AG10803 (cell line): Measurements from ENCODE around the gene SCD.

Experiments
- DNase-seq: peaks from one replicate; pipeline ENCODE4 v3.0.0; 2010; ENCODE audit warnings: low read depth
- H3K4me3 ChIP-seq: 2 replicates; pipeline ENCODE4 v1.5.1; 2011; ENCODE audit warnings: mild to moderate bottlenecking, low read length, control low read depth
- CTCF ChIP-seq: conservative IDR thresholded peaks from 2 replicates; pipeline ENCODE4 v1.5.1; 2011; ENCODE audit warnings: mild to moderate bottlenecking, low read length, control low read depth, inconsistent platforms

The SCD gene

DNA sequence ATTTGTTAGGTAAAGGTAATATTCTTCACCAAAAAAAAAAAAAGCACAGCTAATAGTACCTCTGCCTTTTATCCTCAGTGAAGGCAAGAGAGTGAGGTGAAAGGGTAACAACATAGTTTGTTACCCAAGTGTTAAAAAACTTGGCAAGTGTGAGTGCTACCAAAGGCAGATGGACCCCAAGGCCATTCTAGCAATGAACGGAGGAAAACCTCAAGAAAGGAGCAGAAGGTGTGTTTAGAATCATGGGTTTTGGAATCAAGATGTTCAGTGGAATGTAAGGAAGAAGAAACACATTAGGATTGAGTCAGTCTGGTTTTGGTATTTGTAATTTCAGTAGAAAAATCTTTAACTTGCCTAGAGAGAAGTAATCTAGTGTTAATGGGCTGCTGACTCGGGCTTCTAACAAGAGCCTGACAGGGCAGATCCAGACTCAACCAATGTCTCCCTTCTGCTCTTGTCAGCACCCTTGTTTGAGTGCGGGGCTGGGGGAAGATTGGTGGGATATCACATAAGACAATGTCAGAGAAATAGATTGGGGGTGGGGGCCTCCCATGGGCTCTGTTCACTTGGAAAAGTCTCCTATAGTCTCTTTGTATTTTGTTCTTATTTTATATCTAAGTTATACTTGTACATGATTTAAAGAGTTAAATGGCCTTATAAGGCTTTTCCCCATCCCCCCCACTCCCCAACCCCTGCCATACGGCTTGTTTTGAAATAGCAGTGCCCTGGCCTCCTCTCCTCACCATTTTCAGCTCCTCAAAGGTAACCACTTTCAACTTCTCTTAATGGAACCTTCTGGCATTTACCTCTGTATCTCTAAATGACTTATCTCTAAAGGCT is 44.4 kb downstream of the SCD start:
- TF ChIP-seq CTCF = no peak
- no peak overlapping the region for H3K4me3 ChIP-seq
- no peak for DNase-seq

DNA sequence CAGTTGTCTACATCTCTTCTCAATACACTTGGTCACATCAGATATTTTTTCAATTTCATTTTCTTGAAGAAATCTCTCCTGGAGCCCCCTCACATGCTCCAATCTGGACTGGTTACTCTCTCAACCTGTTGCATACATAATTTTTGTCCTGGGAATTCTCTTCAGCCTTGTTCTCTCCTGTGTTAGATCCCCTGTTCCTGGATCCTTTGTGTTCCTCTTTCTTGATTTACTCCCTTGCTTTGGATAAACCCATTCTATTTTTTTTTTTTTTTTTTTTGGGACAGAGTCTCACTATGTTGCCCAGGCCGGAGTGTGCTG is 45.6 kb downstream of the SCD start:
- no peak for TF ChIP-seq CTCF
- DNase-seq = no peak
- no peak overlapping the region for H3K4me3 ChIP-seq

DNA sequence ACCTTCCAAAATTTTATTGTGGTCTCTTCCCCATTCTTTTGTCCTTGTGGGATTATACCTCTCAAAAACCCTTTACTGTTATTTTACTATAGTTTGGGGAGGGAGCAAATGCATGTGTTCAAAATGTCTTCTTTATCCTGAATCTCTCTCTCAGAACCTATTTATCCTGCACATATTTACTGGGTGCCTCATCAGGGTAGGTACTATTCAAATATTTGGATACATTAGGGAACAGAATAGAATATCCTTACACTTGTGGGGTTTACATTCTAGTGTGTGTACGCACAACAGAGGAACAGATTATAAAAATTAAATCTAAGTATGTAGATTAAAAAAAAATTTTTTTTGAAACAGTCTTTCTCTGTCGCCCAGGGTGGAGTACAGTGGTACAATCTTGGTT is 48.6 kb downstream of the SCD start:
- TF ChIP-seq CTCF = no peak
- DNase-seq = no peak
- no peak overlapping the region for H3K4me3 ChIP-seq

DNA sequence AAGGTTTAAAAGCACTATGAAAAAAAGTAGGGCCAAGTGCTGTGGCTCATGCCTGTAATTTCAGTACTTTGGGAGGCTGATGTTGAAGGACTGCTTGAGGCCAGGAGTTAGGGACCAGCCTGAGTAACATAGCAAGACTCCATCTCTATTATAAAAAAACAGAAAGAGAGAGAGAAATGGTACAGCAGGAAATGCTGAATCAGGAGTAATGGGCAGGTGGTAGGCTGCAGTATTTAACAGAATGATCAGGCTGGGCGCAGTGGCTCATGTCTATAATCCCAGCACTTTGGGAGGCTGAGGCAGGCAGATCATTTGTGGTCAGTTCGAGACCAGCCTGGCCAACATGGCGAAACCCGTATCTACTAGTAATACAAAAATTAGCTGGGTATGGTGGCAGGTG is 49.6 kb downstream of the SCD start:
- TF ChIP-seq CTCF = no peak
- no peak for DNase-seq
- no peak overlapping the region for H3K4me3 ChIP-seq

GRCh38 chr10:100401631-100402328 is 54.7 kb downstream of the SCD start:
- no peak for DNase-seq
- no peak for TF ChIP-seq CTCF

DNA sequence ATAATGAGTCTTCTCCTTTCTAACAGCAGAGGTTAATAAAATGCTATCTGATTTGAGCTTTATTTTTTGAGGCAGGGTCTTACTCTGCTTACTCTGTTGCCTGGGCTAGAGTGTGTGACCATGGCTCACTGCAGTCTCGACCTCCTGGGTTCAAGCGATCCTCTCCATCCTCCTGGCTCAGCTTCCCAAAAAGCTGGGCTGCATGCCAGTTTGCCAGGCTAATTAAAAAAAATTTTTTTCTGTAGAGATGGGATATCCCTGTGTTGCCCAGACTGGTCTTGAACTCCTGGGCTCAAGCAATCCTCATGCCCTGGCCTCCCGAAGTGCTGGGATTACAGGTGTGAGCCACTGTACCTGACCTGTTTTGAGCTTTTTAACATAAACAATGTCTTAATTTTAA is 56.7 kb downstream of the SCD start:
- no peak for DNase-seq
- no peak overlapping the region for H3K4me3 ChIP-seq
- no peak for TF ChIP-seq CTCF

More at GRCh38 chr10:100401631-100402328, 54.7 kb downstream of the SCD start:
- H3K4me3 ChIP-seq = no peak overlapping the region

DNA sequence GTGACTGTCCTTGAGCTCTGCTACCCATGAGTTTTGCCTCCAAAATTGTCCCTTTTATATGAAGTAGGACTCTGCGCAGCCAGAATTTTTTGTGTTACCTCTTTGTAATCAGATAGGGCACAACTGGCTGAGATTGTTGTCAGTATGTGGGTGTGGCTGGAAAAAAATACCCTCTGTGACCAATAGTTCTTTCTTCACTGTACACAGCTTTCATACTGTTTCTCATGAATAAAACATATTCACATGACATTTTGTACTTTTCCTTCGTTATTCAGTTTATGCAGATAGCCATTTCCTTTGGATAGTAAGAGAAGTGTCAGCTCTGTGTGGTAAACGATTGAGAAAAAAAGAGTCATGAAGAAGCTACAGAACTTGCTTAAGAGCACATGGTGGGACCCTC is 66.1 kb downstream of the SCD start:
- H3K4me3 ChIP-seq = no peak overlapping the region
- TF ChIP-seq CTCF = no peak
- DNase-seq = no peak
